ENCODE measurements around the gene CYP11A1.

CYP11A1 gene

GRCh38 chr15:74328331-74329056, 39.0 kb downstream of the CYP11A1 start:
- no peak for DNase-seq (ENCODE audit: low read depth in 3 of 3, low spot score in 1 of 3)

- DNase-seq (ENCODE audit: low read depth in 3 of 3, low spot score in 1 of 3) = no peak
These were observed 39.7 kb downstream of the CYP11A1 start for GRCh38 chr15:74327756-74328155.

GRCh38 chr15:74326746-74327145, 40.7 kb downstream of the CYP11A1 start:
- DNase-seq (ENCODE audit: low read depth in 3 of 3, low spot score in 1 of 3) = no peak

- DNase-seq (ENCODE audit: low read depth in 3 of 3, low spot score in 1 of 3) = no peak
These were observed 42.7 kb downstream of the CYP11A1 start for GRCh38 chr15:74324714-74325113.

GRCh38 chr15:74322558-74323180, 44.8 kb downstream of the CYP11A1 start:
- peak; percentile 3 to 41 (median 5) for DNase-seq (ENCODE audit: low read depth in 3 of 3, low spot score in 1 of 3)

- no peak for DNase-seq (ENCODE audit: low read depth in 3 of 3, low spot score in 1 of 3)
These were observed 46.8 kb downstream of the CYP11A1 start for GRCh38 chr15:74320352-74321247.

- no peak for DNase-seq (ENCODE audit: low read depth in 3 of 3, low spot score in 1 of 3)
These were observed 47.7 kb downstream of the CYP11A1 start for GRCh38 chr15:74319596-74320351.

- no peak for DNase-seq (ENCODE audit: low read depth in 3 of 3, low spot score in 1 of 3)
These were observed 48.3 kb downstream of the CYP11A1 start for GRCh38 chr15:74319138-74319460.

GRCh38 chr15:74318376-74319137, 48.9 kb downstream of the CYP11A1 start:
- DNase-seq (ENCODE audit: low read depth in 3 of 3, low spot score in 1 of 3) = no peak

GRCh38 chr15:74317820-74318375, 49.5 kb downstream of the CYP11A1 start:
- no peak for DNase-seq (ENCODE audit: low read depth in 3 of 3, low spot score in 1 of 3)

GRCh38 chr15:74316141-74316540, 51.3 kb downstream of the CYP11A1 start:
- no peak for DNase-seq (ENCODE audit: low read depth in 3 of 3, low spot score in 1 of 3)

GRCh38 chr15:74315626-74316025, 51.8 kb downstream of the CYP11A1 start:
- no peak for DNase-seq (ENCODE audit: low read depth in 3 of 3, low spot score in 1 of 3)

GRCh38 chr15:74314795-74315438, 52.5 kb downstream of the CYP11A1 start:
- peak in 1 of 3 donors; percentile 8 for DNase-seq (ENCODE audit: low read depth in 3 of 3, low spot score in 1 of 3)

GRCh38 chr15:74313889-74314288, 53.6 kb downstream of the CYP11A1 start:
- no peak for DNase-seq (ENCODE audit: low read depth in 3 of 3, low spot score in 1 of 3)

- DNase-seq (ENCODE audit: low read depth in 3 of 3, low spot score in 1 of 3) = no peak
These were observed 54.9 kb downstream of the CYP11A1 start for GRCh38 chr15:74312445-74313007.

GRCh38 chr15:74311734-74312444, 55.6 kb downstream of the CYP11A1 start:
- DNase-seq (ENCODE audit: low read depth in 3 of 3, low spot score in 1 of 3) = no peak

- DNase-seq (ENCODE audit: low read depth in 3 of 3, low spot score in 1 of 3) = no peak
These were observed 59.3 kb downstream of the CYP11A1 start for GRCh38 chr15:74307827-74308811.

All from stimulated activated CD4-positive, alpha-beta T cell treated with anti-CD3 and anti-CD28 coated beads, TNF-alpha, amount 100 ng/mL, for 1 hour (primary cell).